IMR-90 (cell line): Measurements from ENCODE around the gene CAMTA1.

ENCODE experiments used
- CEBPB ChIP-seq: IDR thresholded peaks from 2 replicates; pipeline ENCODE4 v1.6.1; 2012; ENCODE audit warnings: low read depth, low read length, improper control_type of control experiment
- CTCF ChIP-seq: conservative IDR thresholded peaks from 2 replicates; pipeline ENCODE4 v1.5.1; 2012; ENCODE audit warnings: mild to moderate bottlenecking, low read depth, low read length, improper control_type of control experiment
- POLR2A ChIP-seq: IDR thresholded peaks from 2 replicates; pipeline ENCODE4 v1.6.1; 2012; ENCODE audit warnings: mild to moderate bottlenecking, low read depth, low read length

- no peak for TF ChIP-seq POLR2A
- TF ChIP-seq CTCF = no peak
- TF ChIP-seq CEBPB = no peak
These were observed 604.1 kb downstream of the CAMTA1 start for GRCh38 chr1:7389201-7389905.
